ENCODE results near the gene TDG. TPM values are rescaled to one million over a fixed set of nuclear protein-coding genes. Genes with fewer than 3 reads are reported as not detected.
"Not testable (repeated sequence)": the region's sequence is repeated elsewhere in the genome, so short reads cannot be mapped to it uniquely, and the experiment has no call there.

The TDG gene
- total RNA-seq, 1 experiment from 2014 or later = 32.9 TPM

- DNase-seq (ENCODE audit: low read depth) = no peak
Measured at GRCh38 chr12:104022786-104023185, 57.1 kb downstream of the TDG start.

- DNase-seq (ENCODE audit: low read depth) = no peak
Measured at GRCh38 chr12:104023710-104024109, 58.0 kb downstream of the TDG start.

GRCh38 chr12:104024348-104024747, 58.7 kb downstream of the TDG start:
- no peak for DNase-seq (ENCODE audit: low read depth)

- no peak for DNase-seq (ENCODE audit: low read depth)
Measured at GRCh38 chr12:104025771-104026170, 60.1 kb downstream of the TDG start.

GRCh38 chr12:104026841-104027599, 61.3 kb downstream of the TDG start:
- DNase-seq (ENCODE audit: low read depth) = no peak

GRCh38 chr12:104030596-104030995, 64.9 kb downstream of the TDG start:
- not testable (repeated sequence) for DNase-seq (ENCODE audit: low read depth)

GRCh38 chr12:104036143-104036542, 70.5 kb downstream of the TDG start:
- DNase-seq (ENCODE audit: low read depth) = not testable (repeated sequence)

Other genes with a start within 250 kb of the TDG start
- gene NT5DC3, start 124.6 kb upstream of the TDG start, total RNA-seq (2014; rRNA removed; shearing (Covaris generic)) = 7.3 and 10.4 TPM in 2 replicates
- 763 and 1,048 TPM in 2 replicates for gene HSP90B1, start 35.5 kb upstream of the TDG start, total RNA-seq (2014; rRNA removed; shearing (Covaris generic))
- gene GLT8D2, start 84.3 kb downstream of the TDG start, total RNA-seq (2014; rRNA removed; shearing (Covaris generic)) = 6.0 and 10.7 TPM in 2 replicates
- 10.8 and 14.6 TPM in 2 replicates for gene HCFC2, start 98.7 kb downstream of the TDG start, total RNA-seq (2014; rRNA removed; shearing (Covaris generic))
- 29.7 and 34.8 TPM in 2 replicates for gene NFYB, start 172.3 kb downstream of the TDG start, total RNA-seq (2014; rRNA removed; shearing (Covaris generic))
- 301 and 461 TPM in 2 replicates for gene TXNRD1, start 249.9 kb downstream of the TDG start, total RNA-seq (2014; rRNA removed; shearing (Covaris generic))